Right hindlimb (tissue), 1 donor: Measurements from ENCODE around the gene ABHD8.
"Not testable (repeated sequence)": the region's sequence is repeated elsewhere in the genome, so short reads cannot be mapped to it uniquely, and the experiment has no call there.

Source experiments
- DNase-seq: peaks from one replicate; pipeline ENCODE4 v3.0.0-alpha.2; 2018

ABHD8 gene

DNA sequence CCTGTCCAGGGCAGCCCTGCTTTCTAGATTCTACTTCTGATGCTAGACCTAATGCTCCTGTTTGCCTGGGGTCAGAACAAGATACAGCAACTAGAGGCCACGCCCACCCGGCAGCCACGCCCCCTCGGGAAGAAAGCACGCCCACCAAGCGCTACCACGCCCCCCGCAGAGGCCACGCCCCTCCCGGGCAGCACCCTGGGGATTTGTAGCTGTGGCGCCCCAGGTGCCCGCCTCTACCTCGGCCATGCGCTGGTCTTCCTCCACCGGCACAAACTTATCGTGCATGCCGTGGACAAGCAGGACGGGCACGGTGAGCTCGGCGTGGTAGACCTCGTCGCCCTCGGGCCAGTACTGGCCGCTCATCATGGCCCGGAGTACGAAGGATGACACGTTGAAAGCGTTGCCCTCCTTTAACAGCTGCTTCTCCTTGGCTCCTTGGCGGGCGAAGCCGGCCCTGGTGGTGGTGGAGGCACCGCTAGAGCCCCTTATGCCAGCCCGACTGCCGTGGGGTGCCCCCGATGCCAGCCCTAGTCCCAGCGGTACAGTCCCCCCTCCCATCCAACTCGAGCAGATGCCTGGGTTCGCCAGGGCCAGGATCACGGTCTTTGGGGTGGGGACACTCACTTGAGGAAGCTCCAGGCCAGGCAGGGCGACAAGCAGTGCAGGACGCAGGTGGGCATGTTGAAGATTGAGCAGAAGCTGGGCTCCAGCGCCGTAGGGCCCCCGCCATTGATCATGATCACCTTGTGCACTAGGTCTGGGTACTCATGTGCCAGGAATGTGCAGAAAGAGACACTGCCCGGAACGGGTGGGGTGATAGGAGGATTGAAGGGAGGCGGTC lies 9.0 kb downstream of the ABHD8 start:
- no peak for DNase-seq

DNA sequence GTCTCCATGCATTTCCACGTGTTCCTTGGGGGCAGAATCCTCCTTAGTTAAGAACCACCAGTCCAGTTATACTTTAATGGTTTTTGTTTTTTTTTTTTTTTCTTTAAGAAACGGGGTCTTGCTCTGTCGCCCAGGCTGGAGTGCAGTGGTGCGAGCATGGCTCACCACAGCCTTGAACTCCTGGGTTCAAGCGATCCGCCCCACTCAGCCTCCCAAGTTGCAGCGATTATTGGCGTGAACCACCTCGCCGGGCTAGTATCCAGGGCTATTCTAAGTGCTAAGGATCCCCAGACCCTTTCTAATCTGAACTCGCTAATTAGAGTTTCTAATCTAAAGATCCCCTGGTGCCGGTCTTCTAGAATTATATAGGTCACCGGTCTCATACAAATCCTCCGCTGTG lies 9.6 kb downstream of the ABHD8 start:
- no peak for DNase-seq

DNA sequence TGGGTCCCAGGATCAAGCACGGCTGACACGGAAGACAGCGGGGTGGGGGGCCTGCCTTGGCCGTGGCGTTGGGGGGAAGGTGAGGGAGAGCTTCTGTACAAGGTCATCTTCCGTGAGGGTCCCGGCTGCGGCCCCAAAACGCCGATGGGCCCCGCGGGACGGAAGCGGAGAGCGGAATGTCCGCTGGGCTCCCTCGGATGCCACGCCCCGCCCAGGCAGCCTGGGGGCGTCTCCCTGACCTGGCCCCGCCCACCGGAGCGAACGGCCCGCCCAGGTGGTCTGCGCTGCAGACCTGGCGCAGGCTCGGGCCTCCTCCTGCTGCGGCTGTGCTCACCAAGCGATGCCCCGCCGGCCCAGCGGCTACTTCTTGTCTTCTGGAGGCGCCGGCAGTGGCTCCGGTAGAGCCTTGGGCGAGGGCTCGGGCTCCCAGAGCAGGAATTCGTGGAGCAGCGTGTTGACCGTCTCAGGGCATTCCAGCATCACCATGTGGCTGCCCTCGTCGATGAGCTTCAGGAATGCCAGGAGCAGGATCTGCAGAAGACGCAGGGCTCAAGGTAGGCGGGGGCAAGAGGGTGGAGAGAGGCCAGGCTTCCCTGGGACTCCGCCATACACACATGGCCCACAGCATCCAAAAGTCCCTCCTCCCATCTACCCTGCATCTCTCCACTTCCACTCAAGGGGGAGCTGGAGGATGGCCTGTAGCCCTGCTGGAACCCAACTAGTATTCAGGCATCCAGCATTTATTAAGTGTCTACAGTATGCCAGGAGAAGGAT lies 10.7 kb downstream of the ABHD8 start:
- peak; percentile 87 for DNase-seq

DNA sequence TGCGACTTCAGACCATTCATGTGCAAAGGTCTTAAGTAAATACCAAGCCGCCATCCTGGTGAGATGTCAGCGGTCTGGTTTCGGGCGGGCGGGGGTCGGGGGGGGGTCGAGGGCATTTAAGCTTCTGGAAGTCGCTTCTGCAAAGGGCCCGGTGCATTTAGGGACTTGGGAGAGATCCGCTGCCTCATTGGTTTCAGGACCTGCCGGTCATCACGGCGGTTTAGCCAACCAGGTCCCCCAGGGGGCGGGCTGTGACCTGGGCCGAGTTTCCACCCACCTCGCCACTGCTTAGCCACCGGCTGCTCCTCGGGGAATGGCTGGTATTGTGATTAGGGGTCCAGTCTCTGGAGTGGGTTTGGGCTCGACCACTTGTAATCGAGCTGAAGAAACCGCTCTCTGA lies 13.7 kb downstream of the ABHD8 start:
- peak; percentile 68 for DNase-seq

DNA sequence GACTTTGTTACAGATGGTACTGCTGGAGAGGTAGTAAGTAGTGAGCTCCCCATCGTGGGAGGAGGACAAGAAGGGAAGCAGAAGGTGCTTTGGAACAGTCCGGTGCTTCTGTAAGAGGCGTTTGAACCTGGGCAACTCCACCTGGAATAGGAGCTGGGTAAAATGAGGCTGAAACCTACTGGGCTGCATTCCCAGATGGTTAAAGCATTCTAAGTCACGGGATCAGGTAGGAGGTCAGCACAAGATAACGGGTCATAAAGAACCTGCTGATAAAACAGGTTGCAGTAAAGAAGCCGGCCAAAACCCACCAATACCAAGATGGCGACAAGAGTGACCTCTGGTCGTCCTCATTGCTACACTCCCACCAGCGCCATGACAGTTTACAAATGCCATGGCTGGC lies 16.5 kb downstream of the ABHD8 start:
- DNase-seq: no peak

DNA sequence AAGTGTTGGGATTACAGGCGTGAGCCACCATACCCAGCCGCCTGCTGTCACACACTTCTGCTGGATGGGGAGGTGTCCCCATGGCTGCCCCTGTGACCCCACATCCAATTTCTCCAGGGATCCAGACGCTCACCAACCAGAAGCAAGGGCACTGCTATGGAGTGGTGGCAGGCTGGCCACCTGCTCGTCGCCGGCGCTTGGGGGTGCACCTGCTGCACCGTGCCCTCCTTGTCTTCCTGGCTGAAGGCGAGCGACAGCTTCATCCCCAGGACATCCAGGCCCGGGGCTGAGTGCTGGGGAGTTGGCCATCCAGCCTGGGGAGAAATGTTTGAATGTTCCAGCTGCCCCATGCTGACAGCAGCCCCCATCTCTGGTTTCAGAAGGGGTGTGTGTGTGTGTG lies 17.0 kb downstream of the ABHD8 start:
- DNase-seq: no peak

DNA sequence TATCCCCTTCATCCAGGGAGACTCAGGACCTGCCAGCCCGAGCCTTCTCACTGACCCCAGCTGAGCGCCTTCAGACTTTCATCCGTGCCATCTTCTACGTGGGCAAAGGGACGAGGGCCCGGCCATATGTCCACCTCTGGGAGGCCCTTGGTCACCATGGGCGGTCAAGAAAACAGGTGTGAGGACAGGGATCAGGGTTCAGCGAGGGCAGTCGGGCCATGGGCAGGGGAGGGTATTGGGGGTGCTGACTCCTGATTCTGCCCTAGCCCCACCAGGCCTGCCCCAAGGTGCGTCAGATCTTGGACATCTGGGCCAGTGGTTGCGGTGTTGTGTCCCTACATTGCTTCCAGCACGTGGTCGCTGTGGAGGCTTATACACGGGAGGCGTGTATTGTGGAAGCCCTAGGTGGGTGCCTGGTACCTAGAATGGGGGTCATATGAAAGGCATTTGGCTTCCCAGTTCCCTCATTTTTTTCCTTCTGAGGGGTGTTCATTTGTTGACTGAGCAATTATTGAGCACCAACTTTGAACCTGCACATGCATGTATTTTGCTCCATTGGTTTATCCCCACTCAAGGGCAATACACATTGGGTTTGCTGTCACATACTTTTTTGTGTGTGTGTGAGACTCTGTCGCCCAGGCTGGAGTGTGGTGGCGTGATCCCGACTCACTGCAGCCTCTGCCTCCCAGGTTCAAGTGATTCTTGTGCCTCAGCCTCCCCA lies 17.6 kb downstream of the ABHD8 start:
- DNase-seq: no peak

DNA sequence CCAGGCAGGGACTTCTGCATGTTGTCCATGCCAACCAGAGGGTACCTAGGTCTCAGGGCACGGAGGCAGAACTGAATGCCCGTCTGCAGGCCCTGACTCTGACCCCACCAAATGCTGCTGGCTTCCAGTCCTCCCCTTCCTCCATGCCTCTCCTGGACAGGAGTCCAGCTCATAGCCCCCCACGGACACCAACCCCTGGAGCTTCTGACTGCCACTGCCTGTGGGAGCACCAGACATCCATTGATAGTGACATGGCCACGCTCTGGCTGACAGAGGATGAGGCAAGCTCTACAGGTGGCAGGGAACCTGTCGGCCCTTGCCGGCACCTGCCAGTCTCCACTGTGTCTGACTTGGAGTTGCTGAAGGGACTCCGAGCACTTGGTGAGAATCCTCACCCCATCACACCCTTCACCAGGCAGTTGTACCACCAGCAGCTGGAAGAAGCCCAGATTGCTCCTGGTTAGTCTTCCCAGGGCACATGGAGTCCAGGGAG lies 19.7 kb downstream of the ABHD8 start:
- DNase-seq: no peak

DNA sequence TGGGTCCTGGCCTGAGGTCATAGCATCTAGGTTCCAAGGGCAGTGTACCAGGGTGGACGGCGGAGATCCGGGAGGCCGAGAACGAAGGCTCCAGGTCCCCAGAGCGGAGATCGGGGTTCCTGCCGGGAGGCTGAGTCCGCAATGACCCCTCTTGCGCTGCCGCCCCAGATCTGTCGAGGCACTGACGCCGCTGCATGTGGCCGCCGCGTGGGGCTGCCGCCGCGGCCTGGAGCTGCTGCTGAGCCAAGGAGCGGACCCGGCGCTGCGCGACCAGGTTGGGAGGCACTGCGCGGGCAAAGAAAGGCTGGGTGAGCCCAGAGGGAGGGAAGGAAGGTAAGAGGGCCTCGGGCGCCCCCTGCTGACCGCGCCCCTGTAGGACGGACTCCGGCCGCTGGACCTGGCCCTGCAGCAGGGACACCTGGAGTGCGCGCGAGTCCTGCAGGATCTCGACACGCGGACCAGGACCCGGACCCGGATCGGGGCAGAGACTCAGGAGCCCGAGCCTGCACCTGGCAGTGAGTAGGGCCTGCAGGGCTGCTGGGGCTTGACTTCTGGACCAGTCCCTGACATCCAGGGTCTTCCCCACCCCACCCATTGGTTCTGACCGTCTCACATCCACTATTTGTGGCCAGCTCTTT lies 20.6 kb downstream of the ABHD8 start:
- DNase-seq: peak; percentile 82

DNA sequence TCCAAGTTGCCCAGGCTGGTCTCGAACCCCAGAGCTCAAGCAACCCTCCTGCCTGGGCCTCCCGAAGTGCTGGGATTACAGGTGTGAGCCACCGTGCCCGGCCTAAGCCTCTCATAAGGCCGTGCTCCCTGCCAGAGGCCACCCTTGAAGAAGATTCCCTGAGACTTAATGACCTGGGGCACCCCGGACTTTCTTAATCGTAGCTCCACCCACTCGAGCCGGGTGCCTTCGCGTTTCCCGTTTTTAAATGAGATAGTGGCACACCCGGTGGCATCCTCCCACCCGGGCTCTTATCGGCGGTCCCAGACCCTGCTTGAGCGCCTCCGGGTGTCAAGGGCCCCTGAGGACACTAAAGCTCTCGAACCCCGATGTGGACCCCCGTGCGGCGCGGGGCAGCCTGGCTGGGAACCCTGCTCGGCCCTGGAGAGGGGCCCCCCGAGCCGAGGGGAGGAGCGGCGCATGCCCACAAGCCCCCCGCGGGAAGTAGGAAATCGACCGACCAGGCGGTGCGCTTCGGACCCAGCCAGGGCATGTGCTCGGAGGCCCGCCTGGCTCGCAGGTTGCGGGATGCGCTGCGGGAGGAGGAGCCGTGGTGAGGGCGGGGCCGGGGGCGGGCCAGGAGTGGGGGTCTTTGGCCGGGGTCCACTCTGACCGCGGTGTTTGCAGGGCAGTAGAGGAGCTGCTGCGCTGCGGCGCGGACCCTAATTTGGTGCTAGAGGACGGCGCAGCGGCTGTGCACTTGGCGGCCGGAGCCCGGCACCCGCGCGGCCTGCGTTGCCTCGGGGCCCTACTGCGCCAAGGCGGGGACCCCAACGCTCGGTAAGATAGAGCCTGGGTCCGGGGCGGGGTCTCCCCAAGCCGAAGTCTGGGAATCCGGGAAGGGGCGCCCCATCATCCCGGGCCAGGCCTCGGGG lies 21.6 kb downstream of the ABHD8 start, which contains the start of gene ANKLE1:
TSS of gene ANKLE1 (plus strand) at position 511 of the 914 bp plus-strand sequence. CDS start at position 531, 20 bp downstream.
- peak; percentile 58 for DNase-seq

DNA sequence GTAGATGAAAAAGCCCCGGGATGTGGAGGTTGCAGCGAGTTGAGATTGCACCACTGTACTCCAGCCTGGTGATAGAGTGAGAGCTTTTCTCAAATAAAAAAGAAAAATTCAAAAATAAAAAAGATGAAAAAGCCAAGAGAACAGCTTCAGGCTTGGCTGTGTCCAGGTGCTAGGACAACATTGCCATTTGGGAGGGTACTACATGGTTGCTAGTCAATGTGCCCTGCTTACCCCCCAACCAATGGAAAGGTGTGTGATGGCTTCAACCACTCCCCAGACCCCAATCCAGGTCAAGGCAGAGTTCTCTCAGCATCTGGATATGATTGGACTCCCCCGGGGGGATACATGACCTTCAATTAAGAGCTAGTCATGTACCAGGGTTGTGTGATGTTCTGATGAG lies 23.8 kb downstream of the ABHD8 start:
- no peak for DNase-seq

DNA sequence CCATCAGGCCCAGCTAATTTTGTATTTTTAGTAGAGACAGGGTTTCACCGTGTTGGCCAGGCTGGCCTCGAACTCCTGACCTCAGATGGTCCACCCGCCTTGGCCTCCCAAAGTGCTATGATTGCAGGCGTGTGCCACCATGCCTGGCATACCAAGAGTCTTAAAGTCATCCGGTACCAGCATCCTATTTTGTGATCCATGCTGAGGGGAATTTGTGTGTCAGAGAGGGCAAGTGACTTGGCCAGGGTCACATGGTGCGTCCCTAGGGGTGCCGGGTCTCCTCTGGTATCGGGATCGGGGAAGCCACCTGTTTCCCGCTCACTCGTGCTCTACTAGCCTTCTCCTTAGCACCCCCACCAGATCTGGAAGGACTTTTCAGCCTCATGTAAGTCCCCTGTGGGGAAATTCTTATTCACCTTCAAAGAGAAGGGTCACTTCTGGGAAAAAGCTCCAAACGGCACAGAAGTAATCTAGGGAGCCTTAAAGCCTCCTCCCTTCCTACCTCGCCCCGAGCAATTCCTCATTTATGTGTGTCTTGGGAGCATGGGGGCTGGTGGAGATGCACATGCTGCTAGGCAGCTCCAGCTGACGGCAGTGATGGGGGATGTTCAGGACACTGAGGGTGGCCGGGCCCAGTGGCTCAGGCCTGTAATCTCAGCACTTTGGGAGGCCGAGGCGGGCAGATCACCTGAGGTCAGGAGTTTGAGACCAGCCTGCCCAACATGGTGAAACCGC lies 27.6 kb downstream of the ABHD8 start:
- no peak for DNase-seq

DNA sequence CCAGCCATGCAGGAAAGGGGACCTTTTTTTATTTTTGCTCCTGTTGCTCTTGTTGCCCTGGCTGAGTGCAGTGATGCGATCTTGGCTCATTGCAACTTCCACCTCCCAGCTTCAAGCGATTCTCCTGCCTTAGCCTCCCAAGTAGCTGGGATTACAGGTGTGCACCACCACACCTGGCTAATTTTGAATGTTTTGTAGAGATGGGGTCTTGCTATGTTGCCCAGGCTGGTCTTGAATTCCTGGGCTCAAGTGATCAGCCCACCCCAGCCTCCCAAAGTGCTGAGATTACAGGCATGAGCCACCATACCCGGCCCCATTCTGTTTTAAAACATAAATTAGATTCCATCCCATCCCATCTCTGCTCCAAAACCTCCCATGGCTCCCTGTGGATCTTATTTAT lies 28.3 kb downstream of the ABHD8 start:
- not testable (repeated sequence) for DNase-seq

DNA sequence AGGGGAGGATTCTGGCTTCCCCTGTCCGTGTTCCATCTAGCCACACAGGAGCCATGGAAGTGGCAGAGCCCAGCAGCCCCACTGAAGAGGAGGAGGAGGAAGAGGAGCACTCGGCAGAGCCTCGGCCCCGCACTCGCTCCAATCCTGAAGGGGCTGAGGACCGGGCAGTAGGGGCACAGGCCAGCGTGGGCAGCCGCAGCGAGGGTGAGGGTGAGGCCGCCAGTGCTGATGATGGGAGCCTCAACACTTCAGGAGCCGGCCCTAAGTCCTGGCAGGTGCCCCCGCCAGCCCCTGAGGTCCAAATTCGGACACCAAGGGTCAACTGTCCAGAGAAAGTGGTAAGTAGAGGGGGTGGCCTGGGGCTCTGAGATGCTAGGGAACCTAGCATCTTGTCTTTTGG lies 34.5 kb downstream of the ABHD8 start:
- no peak for DNase-seq

DNA sequence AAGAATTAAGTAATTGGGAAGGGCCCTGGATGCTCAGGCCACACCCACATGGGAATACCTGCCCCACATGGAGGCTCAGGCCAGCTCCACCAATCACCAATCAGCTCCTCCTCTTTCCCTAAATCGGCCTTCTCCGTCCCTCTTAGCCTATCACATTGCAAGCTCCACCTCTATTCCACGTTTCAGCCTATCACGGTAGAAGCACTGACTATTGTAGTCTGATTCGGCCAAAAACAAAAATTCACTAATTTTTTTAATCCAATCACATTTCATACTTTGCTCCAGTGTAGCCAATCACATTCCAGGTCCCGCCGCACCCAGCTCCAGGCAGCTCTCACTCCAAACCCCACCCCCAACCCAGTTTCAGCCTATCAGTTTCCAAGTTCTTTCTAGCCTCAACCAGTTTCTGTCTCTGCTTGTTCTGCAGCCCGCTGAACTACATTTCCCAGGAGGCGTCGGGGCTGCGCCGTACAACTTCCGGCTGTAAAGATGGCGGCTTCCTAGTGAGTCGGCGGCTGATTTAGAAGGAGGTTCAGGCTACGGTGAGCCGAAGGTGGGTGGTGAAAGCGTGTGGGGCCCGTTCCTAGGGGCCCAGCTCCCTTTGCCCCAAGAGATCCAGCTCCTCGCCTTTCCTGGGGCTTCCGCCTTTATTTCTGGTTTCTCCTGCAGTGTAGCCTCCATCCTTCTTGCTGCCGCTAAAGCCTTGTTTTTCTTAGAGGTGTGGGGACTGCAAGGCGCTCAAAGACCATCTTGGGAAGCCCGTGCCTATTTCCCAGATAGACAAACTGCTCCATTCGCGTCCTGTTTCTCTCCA lies 36.0 kb downstream of the ABHD8 start, which contains the start of gene BABAM1:
TSS of gene BABAM1 (plus strand) at position 469 of the 814 bp plus-strand sequence. CDS start 1,364 bp downstream, outside the sequence.
- DNase-seq: peak; percentile 99

DNA sequence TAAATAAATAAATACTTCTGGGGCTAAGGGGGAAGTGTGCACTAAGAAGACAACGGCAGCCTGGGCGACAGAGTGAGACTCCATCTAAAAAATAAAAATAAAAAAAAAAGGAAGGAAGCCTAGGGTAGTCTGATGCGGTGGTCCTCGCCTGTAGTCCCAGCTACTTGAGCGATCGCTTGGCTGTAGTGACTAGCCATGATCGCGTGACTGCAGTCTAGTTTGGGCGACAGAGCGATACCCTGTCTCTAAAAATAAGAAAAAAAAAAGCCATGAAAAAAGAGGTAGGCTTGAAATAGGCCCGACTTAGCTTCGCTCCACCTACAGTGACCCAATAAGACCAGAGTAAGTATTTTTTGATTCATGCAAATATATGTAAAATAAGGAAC lies 36.6 kb downstream of the ABHD8 start:
- no peak for DNase-seq

DNA sequence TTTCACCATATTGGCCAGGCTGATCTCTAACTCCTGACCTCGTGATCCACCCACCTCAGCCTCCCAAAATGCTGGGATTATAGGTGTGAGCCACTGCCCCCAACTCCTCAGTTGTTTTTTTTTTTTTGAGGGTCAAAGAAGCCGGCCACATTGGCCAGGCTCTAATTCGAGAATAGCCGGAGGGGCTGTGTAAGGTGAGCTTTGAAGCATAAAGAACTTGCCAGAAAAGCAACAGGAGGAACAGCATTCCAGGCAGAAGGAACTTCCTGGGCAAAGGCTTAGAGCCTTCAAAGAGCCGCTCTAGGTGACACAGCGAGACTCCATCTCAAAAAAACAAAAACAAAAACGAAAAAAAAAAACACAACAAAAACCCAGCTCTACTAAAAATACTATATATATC lies 37.2 kb downstream of the ABHD8 start:
- DNase-seq: no peak

DNA sequence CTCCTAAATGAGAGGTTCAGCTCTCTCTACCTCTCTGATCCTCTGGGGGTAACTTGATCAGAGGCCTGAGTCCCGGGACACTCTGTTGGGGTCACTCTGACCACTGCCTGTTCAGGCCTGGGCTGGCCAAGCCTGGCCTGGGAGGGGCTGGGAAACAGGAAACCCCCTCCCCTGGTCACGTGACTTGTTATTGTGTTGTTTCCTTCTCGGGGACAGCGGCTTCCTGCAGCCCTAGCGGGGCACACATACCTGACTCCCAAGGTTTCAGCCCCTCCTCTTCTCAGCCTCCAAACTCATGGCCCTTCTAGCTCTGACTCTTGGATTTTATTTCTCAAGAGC lies 38.6 kb downstream of the ABHD8 start, which contains the start of gene USHBP1:
TSS of gene USHBP1 (minus strand) at position 105 of the 339 bp plus-strand sequence. CDS start 446 bp downstream, outside the sequence.
- DNase-seq: no peak

DNA sequence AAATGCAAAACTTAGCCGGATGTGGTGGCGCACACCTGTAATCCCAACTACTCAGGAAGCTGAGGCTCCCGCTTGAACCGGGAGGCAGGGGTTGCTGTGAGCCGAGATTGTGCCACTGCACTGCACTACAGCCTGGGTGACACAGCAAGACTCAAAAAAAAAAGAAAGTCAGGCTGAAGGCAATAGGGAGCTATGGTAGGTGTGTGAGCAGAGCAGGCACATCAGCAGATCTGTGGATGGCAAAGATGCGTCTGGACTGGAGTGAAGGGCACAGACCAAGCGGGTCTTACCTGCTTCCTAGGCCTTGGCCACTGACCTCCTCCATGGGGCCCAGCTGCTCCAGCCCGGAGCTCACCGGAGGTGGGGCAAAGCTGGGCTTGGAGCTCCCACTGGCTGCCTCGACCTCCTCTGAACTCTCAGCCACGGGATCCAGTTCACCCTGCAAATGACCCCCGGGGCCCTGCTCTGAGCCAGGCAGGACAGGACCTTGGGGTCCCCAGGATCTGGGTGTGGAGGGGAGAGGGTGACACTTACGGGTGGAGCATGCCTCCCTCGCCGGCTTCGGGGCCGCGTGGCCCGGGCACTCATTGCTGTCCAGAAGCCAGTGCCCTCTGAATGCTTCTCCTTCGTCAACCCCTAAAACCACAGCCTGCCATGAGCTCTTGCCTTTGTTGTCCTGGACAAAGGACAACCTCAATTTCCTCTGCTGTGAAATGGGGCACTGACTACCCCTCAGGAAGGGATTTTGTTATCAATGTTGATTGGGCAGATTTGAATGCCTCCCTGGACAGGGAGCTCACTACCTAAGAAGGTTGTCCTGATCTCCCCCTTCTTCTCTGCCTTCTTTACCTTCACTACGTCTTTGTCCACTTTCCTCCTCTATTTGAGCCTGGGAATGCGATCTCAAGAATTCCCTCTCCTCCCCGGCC lies 39.2 kb downstream of the ABHD8 start:
- no peak for DNase-seq
